ENCODE results near the gene SUPT3H.

SUPT3H gene

GRCh38 chr6:45260696-45261095 lies 117.0 kb downstream of the SUPT3H start:
- no peak for DNase-seq

GRCh38 chr6:45256697-45257695 lies 120.7 kb downstream of the SUPT3H start:
- no peak for DNase-seq

DNA sequence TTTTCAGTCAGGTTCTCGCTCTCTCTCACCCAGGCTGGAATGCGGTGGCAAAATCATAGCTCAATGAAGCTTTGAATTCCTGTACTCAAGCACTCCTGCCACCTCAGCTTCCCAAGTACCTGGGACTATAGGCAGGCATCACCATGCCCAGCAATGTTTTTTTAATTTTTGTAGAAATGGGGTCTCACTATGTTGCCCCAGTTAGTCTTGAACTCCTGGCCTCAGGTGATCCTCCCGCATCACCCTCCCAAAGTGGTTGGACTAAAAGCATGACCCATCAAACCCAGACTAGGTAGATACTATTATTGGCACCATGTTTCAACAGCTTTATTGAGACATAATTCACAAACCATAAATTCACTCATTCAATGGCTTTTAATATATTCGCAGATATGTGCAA lies 122.3 kb downstream of the SUPT3H start:
- DNase-seq, result no peak

DNA sequence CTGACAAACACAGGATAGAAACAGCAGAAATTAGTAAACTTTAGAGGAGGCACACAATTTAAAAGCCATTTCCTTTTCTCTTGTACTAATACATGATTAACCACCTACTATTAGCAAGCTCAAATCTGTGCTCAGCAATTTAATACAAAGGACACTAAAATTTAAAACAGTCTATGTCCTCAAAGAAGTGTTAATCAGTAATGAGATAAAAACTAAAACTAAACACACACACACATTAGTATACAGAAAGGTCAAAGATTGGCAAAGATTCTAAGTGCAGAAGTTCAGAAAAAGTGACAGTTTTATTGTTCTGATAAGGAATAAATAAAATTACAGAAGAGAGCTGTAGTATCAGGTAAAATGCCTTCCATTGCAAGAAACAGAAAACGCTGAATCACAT lies 123.5 kb downstream of the SUPT3H start:
- no peak for DNase-seq

DNA sequence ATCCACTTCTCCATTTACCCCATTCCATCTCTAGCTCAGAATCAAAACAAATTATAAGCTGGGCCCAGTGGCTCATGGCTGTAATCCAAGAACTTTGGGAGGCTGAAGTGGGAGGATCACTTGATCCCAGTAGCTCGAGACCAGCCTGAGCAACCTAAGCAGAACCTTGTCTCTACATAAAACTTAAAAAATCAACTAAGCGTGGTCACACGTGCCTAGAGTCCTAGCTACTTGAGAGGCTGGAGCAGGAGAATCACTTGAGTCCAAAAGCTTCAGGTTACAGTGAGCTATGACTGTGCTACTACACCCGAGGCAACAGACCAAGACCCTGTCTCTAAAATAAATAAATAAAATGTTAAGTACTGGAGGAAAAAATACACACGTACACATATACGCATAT lies 124.3 kb downstream of the SUPT3H start:
- no peak for DNase-seq

GRCh38 chr6:45231660-45232059 lies 146.1 kb downstream of the SUPT3H start:
- no peak for DNase-seq

DNA sequence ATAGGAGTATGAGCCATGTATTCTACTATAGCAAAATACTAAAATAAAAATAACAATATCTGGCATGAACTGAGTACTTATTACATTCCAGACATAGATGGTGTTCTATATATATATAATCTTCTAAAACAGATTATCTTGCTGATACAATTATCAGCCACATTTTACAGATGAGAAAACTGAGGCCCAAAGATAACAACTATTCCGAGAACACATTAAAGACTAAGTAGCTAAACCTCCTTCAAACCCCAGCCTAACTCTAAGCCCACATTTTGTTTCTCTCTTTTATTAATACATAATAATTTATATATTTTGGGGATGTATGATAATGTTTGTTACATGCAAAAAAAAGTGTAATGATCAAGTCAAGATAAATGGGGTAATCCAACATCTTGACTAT lies 148.3 kb downstream of the SUPT3H start:
- DNase-seq, result no peak

GRCh38 chr6:45226081-45226480 lies 151.7 kb downstream of the SUPT3H start:
- no peak for DNase-seq

DNA sequence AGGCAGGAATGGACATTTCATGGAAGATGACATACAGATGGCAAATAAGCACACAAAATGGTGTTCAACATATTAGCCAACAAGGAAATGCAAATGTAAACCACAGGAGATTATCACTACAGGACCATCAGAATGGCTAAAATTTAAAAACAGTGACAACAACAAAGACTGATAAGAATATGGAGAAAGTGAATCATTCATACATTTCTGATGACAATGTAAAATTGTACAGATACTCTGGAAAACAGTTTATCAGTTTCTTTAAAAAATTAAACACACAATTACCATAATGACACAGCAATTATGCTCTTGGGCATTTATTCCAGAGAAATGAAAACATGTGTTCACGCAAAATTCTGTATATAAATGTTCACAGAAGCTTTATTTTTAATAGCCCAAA lies 155.4 kb downstream of the SUPT3H start:
- DNase-seq, result no peak

DNA sequence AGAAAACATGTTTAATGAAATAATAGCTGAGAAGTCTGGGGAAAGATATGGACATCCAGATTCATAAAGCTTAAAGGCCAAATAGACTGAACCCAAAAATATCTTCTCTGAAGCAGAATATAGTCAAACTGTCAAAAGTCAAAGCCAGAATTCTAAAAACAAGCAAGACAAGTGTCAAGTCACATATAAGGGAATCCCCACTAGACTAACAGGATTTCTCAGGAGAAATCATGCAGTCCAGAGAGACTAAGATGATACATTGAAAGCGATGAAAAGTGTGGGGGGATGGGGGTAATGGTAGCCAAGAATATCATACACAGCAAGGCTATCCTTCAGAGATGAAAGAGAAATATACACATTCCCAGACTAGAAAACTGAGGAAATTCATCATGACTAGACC lies 162.0 kb downstream of the SUPT3H start:
- DNase-seq, result no peak

DNA sequence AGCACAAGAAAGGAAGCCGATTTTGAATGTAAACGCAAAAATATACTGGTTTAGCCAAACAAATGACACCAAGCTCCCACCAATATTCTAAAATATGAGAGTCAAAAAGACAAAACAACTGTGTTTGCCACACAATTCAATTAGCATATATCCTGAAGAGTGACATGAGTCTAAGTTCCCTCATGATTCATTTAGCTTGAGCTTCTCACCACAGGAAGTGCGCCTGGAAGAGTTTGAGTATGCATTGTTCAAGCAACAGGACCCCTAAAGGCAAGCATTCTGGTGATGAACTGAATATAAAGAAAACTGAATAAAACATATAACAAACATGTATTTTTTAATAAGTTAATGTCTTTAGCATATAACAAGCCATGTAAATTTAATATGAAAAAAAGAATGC lies 164.8 kb downstream of the SUPT3H start:
- DNase-seq, result no peak

GRCh38 chr6:45209762-45210161 lies 168.0 kb downstream of the SUPT3H start:
- DNase-seq, result no peak

- no peak for DNase-seq
These were observed 170.8 kb downstream of the SUPT3H start for GRCh38 chr6:45206793-45207492.

DNA sequence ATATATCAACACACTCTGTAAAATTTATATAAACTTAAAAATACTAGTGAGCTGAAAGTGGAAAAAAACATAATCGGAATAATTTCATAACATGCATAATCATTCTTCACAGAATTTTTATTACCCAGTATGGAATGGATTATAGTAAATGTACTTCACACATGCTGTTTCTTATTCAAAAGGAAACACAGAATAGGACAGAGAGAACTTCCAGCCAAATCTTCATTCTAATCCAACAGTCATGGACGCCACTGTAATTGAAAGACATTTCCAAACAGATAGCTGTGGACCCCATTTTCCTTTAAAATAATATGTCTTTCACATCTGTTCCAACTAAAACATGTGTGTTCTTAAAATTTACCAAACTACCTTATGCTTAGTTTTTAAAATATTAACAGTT lies 176.2 kb downstream of the SUPT3H start:
- no peak for DNase-seq

DNA sequence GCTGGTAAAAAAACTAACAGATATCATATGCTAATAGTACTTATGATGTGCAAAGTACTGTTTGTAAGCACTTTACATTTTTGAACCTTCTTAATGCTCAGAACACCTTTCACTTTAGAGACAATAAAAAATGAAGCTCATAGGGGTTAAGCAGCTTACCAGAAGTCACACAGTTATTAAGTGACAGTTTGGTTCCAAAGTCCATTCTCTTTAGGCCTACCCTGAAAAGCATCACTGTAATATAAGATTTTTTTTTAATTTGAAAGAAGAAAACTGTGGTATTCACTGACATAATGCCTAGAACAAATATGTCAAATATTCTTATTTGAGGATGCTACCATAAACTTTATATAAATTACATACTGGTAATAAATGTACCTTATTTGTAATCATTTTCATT lies 177.2 kb downstream of the SUPT3H start:
- DNase-seq, result no peak

DNA sequence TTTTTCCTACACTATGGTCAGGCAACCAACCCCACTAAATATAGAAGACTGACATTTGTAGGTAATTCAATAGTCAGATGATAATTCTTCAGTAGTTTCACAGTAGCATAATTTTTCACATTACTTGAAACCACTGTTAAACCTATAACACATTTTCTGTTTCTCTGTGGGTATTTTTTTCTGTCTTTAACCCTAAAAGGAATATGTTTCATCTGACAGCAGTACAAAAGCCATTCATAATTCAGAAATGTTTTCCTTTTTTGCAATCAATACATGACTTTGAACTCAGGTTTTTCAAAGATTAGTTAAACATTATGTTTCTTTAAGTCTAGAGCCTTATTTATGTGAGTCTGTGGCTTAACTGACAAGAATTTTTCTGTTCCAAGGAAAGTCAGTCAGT lies 178.2 kb downstream of the SUPT3H start:
- no peak for DNase-seq

DNA sequence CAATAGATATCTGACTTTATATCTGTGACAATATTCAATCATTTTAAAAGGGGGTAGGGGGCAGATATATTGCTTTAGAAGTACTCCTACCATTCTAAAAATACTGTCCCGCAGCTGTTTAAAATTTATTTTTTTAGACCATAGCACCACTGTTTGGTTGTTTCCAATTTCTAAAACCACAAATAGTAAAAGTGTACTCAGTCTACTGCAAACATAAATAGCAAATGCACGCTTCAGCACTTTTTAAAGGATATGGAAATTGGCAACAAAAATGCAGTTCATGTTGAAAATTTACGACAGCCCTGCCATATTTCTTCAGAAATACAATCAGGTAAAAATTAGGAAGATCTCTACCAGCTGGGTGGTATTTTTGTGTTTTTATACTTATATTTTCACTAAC lies 181.6 kb downstream of the SUPT3H start:
- no peak for DNase-seq

- DNase-seq, result no peak
These were observed 182.6 kb downstream of the SUPT3H start for GRCh38 chr6:45195137-45195536.

DNA sequence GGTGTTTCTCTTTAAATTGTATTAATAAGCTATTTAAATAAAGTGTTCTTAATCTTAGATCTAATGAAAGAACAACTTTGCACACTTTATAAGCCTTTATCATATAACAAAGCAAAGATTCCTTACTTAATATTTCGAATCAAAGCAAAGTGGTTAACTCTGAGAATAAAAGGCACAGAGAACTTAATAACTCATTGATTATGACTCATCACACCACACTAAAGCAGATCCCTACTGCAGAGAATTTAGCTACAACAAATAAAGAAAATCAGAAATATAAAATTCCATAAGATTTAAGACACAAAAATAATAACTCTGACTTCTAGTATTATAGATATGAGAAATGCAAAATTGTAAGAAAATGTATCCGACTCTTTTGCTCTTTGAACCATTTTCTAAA lies 185.2 kb downstream of the SUPT3H start:
- no peak for DNase-seq

DNA sequence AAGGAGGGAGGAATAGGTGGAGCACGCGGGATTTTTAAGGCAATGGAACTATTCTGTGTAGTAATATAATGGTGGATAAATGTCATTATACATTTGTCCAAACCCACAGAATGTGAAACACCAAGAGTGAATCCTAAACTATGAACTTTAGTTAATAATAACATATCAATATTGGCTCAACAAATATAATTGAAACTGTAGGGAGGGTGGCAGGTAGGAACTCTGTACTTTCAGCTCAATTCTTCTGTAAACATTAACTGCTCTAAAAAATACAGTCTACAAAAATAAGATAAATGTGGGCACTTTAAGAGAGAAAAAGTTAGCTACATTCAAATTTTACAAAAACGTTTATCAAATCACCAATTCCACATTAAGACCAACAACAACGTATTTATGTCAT lies 186.3 kb downstream of the SUPT3H start:
- DNase-seq, result no peak

DNA sequence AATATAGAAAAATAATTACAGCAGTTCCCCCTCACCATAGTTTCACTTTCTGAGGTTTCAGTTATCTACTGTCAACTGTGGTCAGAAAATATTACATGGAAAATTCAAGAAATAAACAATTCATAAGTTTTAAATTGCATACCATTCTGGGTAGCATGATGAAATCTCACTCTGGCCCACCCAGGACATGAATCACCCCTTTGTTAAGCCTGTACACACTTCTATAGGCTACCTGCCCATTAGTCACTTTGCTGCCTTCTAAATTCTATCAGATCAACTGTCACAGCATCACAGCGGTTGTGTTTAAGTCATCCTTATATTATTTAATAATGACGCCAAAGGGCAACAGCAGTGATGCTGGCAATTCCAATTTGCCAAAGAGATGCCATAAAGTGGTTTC lies 189.9 kb downstream of the SUPT3H start:
- DNase-seq, result no peak

- DNase-seq, result no peak
These were observed 192.1 kb downstream of the SUPT3H start for GRCh38 chr6:45185403-45186251.

All from anterior cingulate cortex (tissue), 58 donors.